Measurements from ENCODE around the gene PRKCE. TPM values are rescaled to one million over a fixed set of nuclear protein-coding genes. Genes with fewer than 3 reads are reported as not detected.

PRKCE gene
- total and polyA plus RNA-seq, 2 of the 8 experiments (the other 6 are each of a cell fraction or from before 2014, with no cell fraction given): 0.54 to 2.1 TPM

GRCh38 chr2:46180189-46180588, 528.7 kb downstream of the PRKCE start:
- H2AFZ ChIP-seq (ENCODE audit: low read length): no peak overlapping the region
- H2BK12ac ChIP-seq (ENCODE audit: low read depth, low read length): no peak overlapping the region
- H3K4me2 ChIP-seq (ENCODE audit: insufficient read depth in 1 of 2, low read depth in 2 of 2, low read length in 2 of 2): no peak overlapping the region
- POLR2A ChIA-PET (ENCODE audit: partially characterized antibody): no interaction called here
- no peaks in the 10 kb centered on the region for H3K9me3 ChIP-seq (ENCODE audit: insufficient read depth in 2 of 2, low read depth in 1 of 2, low read length in 1 of 2)
- no peak overlapping the region for H3K23ac ChIP-seq (ENCODE audit: insufficient read length)
- no peak overlapping the region for H3K14ac ChIP-seq (ENCODE audit: insufficient read length)
- H3K18ac ChIP-seq (ENCODE audit: extremely low read depth, low read length): no peak overlapping the region
- H3K4ac ChIP-seq (replicated peaks; ENCODE audit: insufficient read length, low read depth, low read length): no peak overlapping the region
- no peaks in the 10 kb centered on the region for H3K23me2 ChIP-seq (ENCODE audit: low read depth, low read length)
- H4K20me1 ChIP-seq (replicated peaks in 1 of 2; ENCODE audit: control insufficient read depth in 1 of 2, insufficient read depth in 2 of 2, low read length in 2 of 2): no peaks in the 10 kb centered on the region
- H3K27ac ChIP-seq (ENCODE audit: low read depth, low read length): no peak overlapping the region
- no peak for FAIRE-seq
- 92% methylated on average over 2 of the region's 2 CpGs; no CpG with 5 or more reads in 1 of the 2 experiments for whole genome bisulfite sequencing, 2 experiments (ENCODE audit: extremely low coverage in 1 of 2, insufficient coverage in 1 of 2, insufficient read length in 1 of 2, insufficient replicate concordance in 2 of 2, low coverage in 1 of 2, low lambda C conversion rate in 2 of 2, missing lambda C conversion rate in 1 of 2)
- CTCF ChIA-PET (ENCODE audit: partially characterized antibody): interaction anchor here (0.6 to 2.2 kb wide), 6 partner anchors 12 to 187 kb away, joined by 3 to 9 read pairs (median 4); no protein-coding TSS in a partner anchor
- H4K5ac ChIP-seq (ENCODE audit: insufficient read length, low read depth, low read length): no peak overlapping the region
- no peak overlapping the region for H4K8ac ChIP-seq (ENCODE audit: extremely low read depth, insufficient read depth, low read length)
- H2BK15ac ChIP-seq (ENCODE audit: low read length): no peak overlapping the region
- no peak overlapping the region for H2BK5ac ChIP-seq (ENCODE audit: low read depth, low read length)
- no peak overlapping the region for H2BK20ac ChIP-seq (ENCODE audit: low read length)
- no peaks in the 10 kb centered on the region for H3K79me2 ChIP-seq (ENCODE audit: control insufficient read depth in 1 of 2, insufficient read depth in 2 of 2, low read length in 2 of 2)
- H3K79me1 ChIP-seq (ENCODE audit: low read depth, low read length): no peaks in the 10 kb centered on the region
- H3K27me3 ChIP-seq (replicated peaks in 1 of 4; ENCODE audit: control insufficient read depth in 3 of 4, extremely low read depth in 1 of 4, insufficient read depth in 3 of 4, low read length in 3 of 4): no peaks in the 10 kb centered on the region
- no peaks in the 10 kb centered on the region for H3K4me1 ChIP-seq (replicated peaks in 1 of 4; ENCODE audit: control insufficient read depth in 3 of 4, insufficient read depth in 4 of 4, low read length in 3 of 4)
- no peak overlapping the region for H2BK120ac ChIP-seq (replicated peaks; ENCODE audit: low read depth, low read length)
- H3K56ac ChIP-seq (replicated peaks; ENCODE audit: insufficient read length, low read depth, low read length): no peak overlapping the region
- no peak overlapping the region for H4K91ac ChIP-seq (replicated peaks; ENCODE audit: insufficient read length, low read length)
- no peak overlapping the region for H2AK5ac ChIP-seq (ENCODE audit: low read depth, low read length)
- no peak for DNase-seq (ENCODE audit: low read depth in 1 of 2, low spot score in 2 of 2)
- no peak overlapping the region for H3K9ac ChIP-seq (replicated peaks in 1 of 4; ENCODE audit: extremely low read depth in 1 of 4, low read depth in 3 of 4, low read length in 3 of 4)
- H3K36me3 ChIP-seq (ENCODE audit: control insufficient read depth in 2 of 4, insufficient read depth in 4 of 4, low read length in 3 of 4): no peaks in the 10 kb centered on the region
- H3K4me3 ChIP-seq (ENCODE audit: extremely low read depth in 1 of 4, insufficient read depth in 2 of 4, low read depth in 3 of 4, low read length in 4 of 4): no peak overlapping the region
